ENCODE results near the gene CAPN13. TPM values are rescaled to one million over a fixed set of nuclear protein-coding genes. Genes with fewer than 3 reads are reported as not detected.

Gene CAPN13
- total RNA-seq, 2 experiments from 2014 or later: not detected

DNA sequence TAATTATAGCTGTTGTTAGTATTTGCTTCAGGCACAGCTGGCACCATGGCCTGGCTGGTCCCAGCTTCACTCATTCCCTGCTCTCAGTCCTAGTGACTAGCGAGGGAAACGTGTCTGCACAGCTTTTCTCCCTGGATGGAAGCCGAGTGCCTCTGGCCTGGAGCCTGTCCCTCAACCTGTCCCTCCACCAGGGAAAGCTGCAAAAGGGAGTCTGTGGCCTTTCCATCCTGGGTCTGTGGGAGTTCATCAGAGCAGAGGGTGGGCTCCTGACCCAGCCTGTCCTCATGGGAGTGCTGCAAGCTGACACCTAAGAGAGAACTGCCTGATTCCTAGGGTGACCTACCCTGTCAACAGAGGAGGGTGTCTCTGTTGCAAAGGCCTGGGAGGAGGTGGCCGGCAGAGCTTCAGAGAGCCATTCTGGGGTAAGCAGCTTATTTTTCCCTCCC lies 118.3 kb downstream of the CAPN13 start:
- no peak for ATAC-seq
- Mint-ChIP-seq H3K27me3 (no peaks in the 10 kb centered on the region), H3K27ac (no peak overlapping the region), H3K36me3 (ENCODE audit: low read depth) (no peaks in the 10 kb centered on the region), H3K4me3 (no peak overlapping the region), H3K9me3 (no peaks in the 10 kb centered on the region), H3K4me1 (ENCODE audit: low read depth) (no peaks in the 10 kb centered on the region)
- intact Hi-C loops (cut with micrococcal nuclease): no loop called here
- ChIA-PET CTCF (interaction anchor here (1.2 to 5.3 kb wide), 2 partner anchors 23 to 524 kb away, joined by 3 to 44 read pairs; no protein-coding TSS in a partner anchor), POLR2A (no interaction called here)
- DNase-seq: no peak
- TF ChIP-seq, protein P1, sequence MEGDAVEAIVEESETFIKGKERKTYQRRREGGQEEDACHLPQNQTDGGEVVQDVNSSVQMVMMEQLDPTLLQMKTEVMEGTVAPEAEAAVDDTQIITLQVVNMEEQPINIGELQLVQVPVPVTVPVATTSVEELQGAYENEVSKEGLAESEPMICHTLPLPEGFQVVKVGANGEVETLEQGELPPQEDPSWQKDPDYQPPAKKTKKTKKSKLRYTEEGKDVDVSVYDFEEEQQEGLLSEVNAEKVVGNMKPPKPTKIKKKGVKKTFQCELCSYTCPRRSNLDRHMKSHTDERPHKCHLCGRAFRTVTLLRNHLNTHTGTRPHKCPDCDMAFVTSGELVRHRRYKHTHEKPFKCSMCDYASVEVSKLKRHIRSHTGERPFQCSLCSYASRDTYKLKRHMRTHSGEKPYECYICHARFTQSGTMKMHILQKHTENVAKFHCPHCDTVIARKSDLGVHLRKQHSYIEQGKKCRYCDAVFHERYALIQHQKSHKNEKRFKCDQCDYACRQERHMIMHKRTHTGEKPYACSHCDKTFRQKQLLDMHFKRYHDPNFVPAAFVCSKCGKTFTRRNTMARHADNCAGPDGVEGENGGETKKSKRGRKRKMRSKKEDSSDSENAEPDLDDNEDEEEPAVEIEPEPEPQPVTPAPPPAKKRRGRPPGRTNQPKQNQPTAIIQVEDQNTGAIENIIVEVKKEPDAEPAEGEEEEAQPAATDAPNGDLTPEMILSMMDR (IDR thresholded peaks at IDR 0.05): no peak

DNA sequence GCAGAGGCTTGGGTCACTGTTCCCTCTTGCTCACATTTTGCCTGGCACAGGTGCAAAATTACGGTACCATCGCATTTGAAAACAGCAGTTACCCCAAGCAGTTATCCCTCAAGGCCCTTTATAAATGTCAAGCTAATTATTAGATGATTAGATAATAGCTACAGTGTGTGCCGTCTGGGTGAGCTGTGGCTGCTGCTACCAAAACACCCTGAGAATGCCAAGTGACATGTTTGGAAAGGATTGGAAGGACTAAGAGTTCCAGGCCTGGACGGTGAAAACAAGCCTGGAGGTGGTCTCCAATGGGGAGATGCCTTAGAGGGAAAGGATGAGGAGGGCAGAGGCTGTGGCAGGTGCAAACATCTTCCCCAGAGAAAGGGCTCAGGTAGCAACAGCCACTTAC lies 120.6 kb downstream of the CAPN13 start:
- DNase-seq (no peak), ATAC-seq (no peak)
- TF ChIP-seq, protein P1 (IDR thresholded peaks at IDR 0.05): no peak
- Mint-ChIP-seq H3K27me3 (no peaks in the 10 kb centered on the region), H3K4me1 (ENCODE audit: low read depth) (no peaks in the 10 kb centered on the region), H3K4me3 (no peak overlapping the region), H3K27ac (no peak overlapping the region), H3K36me3 (ENCODE audit: low read depth) (no peaks in the 10 kb centered on the region), H3K9me3 (no peaks in the 10 kb centered on the region)
- POLR2A ChIA-PET: interaction anchor here (0.6 kb wide), 1 partner anchor 530 kb away, joined by 4 read pairs; no protein-coding TSS in a partner anchor
- intact Hi-C loops (cut with micrococcal nuclease): no loop called here
- CTCF ChIA-PET: interaction anchor here (0.9 to 5.3 kb wide), 9 partner anchors 10 to 522 kb away, joined by 3 to 44 read pairs (median 5); no protein-coding TSS in a partner anchor

DNA sequence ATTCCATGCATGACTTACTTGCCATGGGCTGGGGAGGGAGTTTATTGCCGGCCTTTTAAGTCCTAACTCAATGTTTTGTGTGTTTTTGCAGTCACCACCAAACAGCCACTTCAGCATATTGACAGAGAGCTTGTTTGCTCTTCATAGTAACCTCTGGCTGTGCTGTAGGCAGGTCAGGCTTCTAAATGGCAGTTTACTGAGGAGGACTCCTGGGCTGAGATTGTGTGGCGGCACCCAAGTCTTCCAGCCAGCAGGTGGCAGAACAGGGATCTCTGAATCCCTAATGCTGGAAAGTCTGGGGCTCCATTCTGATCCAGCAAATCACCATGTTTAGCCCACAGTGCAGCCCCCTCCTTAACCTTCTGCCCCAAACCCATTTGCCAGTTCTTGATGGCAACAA lies 121.2 kb downstream of the CAPN13 start:
- Mint-ChIP-seq H3K9me3 (no peaks in the 10 kb centered on the region), H3K4me1 (ENCODE audit: low read depth) (no peaks in the 10 kb centered on the region), H3K4me3 (no peak overlapping the region), H3K27me3 (no peaks in the 10 kb centered on the region), H3K36me3 (ENCODE audit: low read depth) (no peaks in the 10 kb centered on the region), H3K27ac (no peak overlapping the region)
- ATAC-seq (no peak), DNase-seq (no peak)
- TF ChIP-seq, protein P1 (IDR thresholded peaks at IDR 0.05): no peak
- POLR2A ChIA-PET: interaction anchor here (0.6 kb wide), 2 partner anchors 529 to 535 kb away, joined by 3 to 4 read pairs; no protein-coding TSS in a partner anchor
- intact Hi-C loops (cut with micrococcal nuclease): no loop called here
- CTCF ChIA-PET: interaction anchor here (0.6 to 5.3 kb wide), 9 partner anchors 10 to 521 kb away, joined by 3 to 44 read pairs (median 5); no protein-coding TSS in a partner anchor

DNA sequence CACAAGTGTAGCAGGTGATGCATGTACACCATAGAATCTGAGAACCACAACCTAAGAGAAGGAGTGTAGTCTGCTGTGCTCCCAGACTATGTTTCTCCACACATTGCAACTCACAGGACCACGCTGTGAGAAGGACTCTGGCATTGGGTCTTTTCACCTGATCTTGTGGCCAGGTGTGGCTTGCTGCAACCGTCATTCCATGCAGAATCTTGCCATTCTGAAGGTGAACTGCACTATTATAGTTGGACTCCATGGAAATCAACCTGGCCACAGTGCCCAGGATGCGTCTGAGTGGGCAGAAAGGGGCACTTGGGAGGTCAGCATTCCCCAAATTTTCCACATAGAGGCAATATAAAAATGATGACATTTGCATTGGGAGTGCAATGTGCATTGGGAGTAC lies 122.2 kb downstream of the CAPN13 start:
- Mint-ChIP-seq H3K36me3 (ENCODE audit: low read depth) (no peaks in the 10 kb centered on the region), H3K4me1 (ENCODE audit: low read depth) (no peaks in the 10 kb centered on the region), H3K9me3 (no peaks in the 10 kb centered on the region), H3K27ac (no peak overlapping the region), H3K4me3 (no peak overlapping the region), H3K27me3 (no peaks in the 10 kb centered on the region)
- intact Hi-C loops (cut with micrococcal nuclease): no loop called here
- DNase-seq (no peak), ATAC-seq (no peak)
- ChIA-PET CTCF (interaction anchor here (1.4 to 5.3 kb wide), 2 partner anchors 27 to 212 kb away, joined by 3 to 44 read pairs; no protein-coding TSS in a partner anchor), POLR2A (no interaction called here)
- TF ChIP-seq, protein P1 (IDR thresholded peaks at IDR 0.05): no peak

DNA sequence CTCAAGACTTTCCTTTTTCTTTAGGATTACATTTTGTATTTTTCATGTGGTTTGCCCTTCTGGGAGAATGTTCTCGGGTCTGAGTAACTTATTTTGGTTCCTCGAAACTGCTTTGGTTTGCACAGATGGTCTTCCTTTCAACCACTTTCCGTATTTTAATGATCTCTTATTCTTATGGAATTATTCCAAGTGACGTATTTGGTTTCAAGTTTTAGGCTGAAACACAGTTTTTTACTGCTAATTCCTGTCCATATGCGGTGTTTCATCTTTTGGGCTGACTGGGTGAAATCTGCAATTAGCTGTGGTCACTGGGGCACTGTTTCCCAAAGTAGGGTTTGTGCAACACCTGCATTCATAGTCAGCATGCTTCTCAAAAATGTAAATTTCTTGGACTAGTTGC lies 122.7 kb downstream of the CAPN13 start:
- POLR2A ChIA-PET: no interaction called here
- H3K36me3 Mint-ChIP-seq (ENCODE audit: low read depth): no peaks in the 10 kb centered on the region
- no peaks in the 10 kb centered on the region for H3K9me3 Mint-ChIP-seq
- intact Hi-C loops (cut with micrococcal nuclease): no loop called here
- ATAC-seq: no peak
- CTCF ChIA-PET: no interaction called here
- H3K27ac Mint-ChIP-seq: no peak overlapping the region
- DNase-seq: no peak
- H3K27me3 Mint-ChIP-seq: no peaks in the 10 kb centered on the region
- no peaks in the 10 kb centered on the region for H3K4me1 Mint-ChIP-seq (ENCODE audit: low read depth)
- H3K4me3 Mint-ChIP-seq: no peak overlapping the region
- TF ChIP-seq, protein P1 (IDR thresholded peaks at IDR 0.05): no peak
